K562 (cell line): Measurements from ENCODE around the gene TSEN54. TPM values are rescaled to one million over a fixed set of nuclear protein-coding genes. Genes with fewer than 3 reads are reported as not detected.

Source experiments
- ATAC-seq: fragments of 200-7000 bp; cut with Tn5 transposase; 3 replicates; pipeline ENCODE4 v1.9.1; 2020; ENCODE audit warnings: moderate library complexity
- BruUV-seq: library from RNA; stranded (reverse); fragments of 400-500 nt; replicated peaks from 2 replicates; lab custom pipeline; 2021; lab: Mats Ljungman, UMichigan
- CTCF ChIA-PET: fragments of 300-600 bp; formaldehyde crosslinking; extraction: SDS; loops from one replicate; lab custom pipeline; 2021; ENCODE audit warnings: low intra/inter-chr PET ratio; lab: Yijun Ruan, JAX
- POLR2A ChIA-PET: fragments of 300-600, 350-650 bp; sonication (Branson Sonifier 250); formaldehyde crosslinking; extraction: SDS; loops from one replicate; lab custom pipeline; 2021; ENCODE audit warnings: antibody characterized with exemption, inconsistent platforms; lab: Yijun Ruan, JAX
- DNase-seq, 4 experiments: peaks; one replicate each; pipeline versions ENCODE4 v3.0.0 to v3.0.0-alpha.2; 2011 to 2018; ENCODE audit warnings: low spot score in 3 of 4, mixed read lengths in 3 of 4; ENCODE audit errors: extremely low read depth in 1 of 4
- FAIRE-seq: peaks from 2 replicates; lab custom pipeline; 2011; peaks lifted over from hg19 to GRCh38; lab: Jason Lieb, UNC
- H2AFZ ChIP-seq: 2 replicates; pipeline ENCODE4 v1.6.0; 2011; ENCODE audit warnings: low read depth, low read length, control low read depth, inconsistent platforms
- H3K27ac ChIP-seq: fragments of 200-600 bp; 3 replicates; pipeline ENCODE4 v1.8.0; 2011; ENCODE audit warnings: low read depth, mild to moderate bottlenecking, control low read depth, inconsistent platforms, low read length, moderate library complexity, mixed read lengths; ENCODE audit errors: extremely low read depth
- H3K27me3 ChIP-seq, 2 experiments: fragments of 300-600 bp in 1 of 2; 2 replicates in 1 of 2; 3 replicates in 1 of 2; pipeline versions ENCODE4 v1.6.0 to v1.8.0; 2011; ENCODE audit warnings: inconsistent platforms in 2 of 2, low read length in 2 of 2, mild to moderate bottlenecking in 1 of 2, mixed read lengths in 1 of 2, moderate library complexity in 1 of 2; ENCODE audit not compliant: control insufficient read depth in 2 of 2, insufficient read depth in 2 of 2
- H3K36me3 ChIP-seq: fragments of 300-600 bp; 3 replicates; pipeline ENCODE4 v1.8.0; 2011; ENCODE audit warnings: mild to moderate bottlenecking, low read length, inconsistent platforms; ENCODE audit not compliant: control insufficient read depth, insufficient read depth
- H3K4me1 ChIP-seq, 2 experiments: fragments of 200-600 bp in 1 of 2; replicated peaks in 1 of 2; 2 replicates in 1 of 2; 3 replicates in 1 of 2; pipeline versions ENCODE4 v1.5.1 to v1.8.0; 2011; ENCODE audit warnings: inconsistent platforms in 2 of 2, low read length in 2 of 2, mild to moderate bottlenecking in 1 of 2, mixed read lengths in 1 of 2, moderate library complexity in 1 of 2; ENCODE audit not compliant: control insufficient read depth in 2 of 2, insufficient read depth in 2 of 2
- H3K4me2 ChIP-seq: 2 replicates; pipeline ENCODE4 v1.6.1; 2011; ENCODE audit warnings: low read length, control low read depth, inconsistent platforms, mixed read lengths; ENCODE audit not compliant: insufficient read depth
- H3K4me3 ChIP-seq: fragments of 200-600 bp; sonication (generic), shearing (Covaris generic); 2 replicates; pipeline ENCODE4 v1.5.1; 2016; ENCODE audit warnings: control low read depth, inconsistent platforms
- H3K79me2 ChIP-seq: fragments of 200-600 bp; 3 replicates; pipeline ENCODE4 v1.8.0; 2011; ENCODE audit warnings: low read length, inconsistent platforms; ENCODE audit not compliant: control insufficient read depth, insufficient read depth
- H3K9ac ChIP-seq, 2 experiments: 2 replicates each; pipeline versions ENCODE4 v1.6.0 to v1.6.1; 2011; ENCODE audit warnings: low read depth in 2 of 2, low read length in 2 of 2, control low read depth in 1 of 2, inconsistent platforms in 1 of 2, mild to moderate bottlenecking in 1 of 2, mixed read lengths in 1 of 2; ENCODE audit not compliant: insufficient read depth in 1 of 2
- H3K9me1 ChIP-seq: one replicate; pipeline ENCODE4 v1.6.0; 2011; ENCODE audit warnings: inconsistent platforms, mild to moderate bottlenecking, low read length, moderate library complexity; ENCODE audit not compliant: control insufficient read depth, insufficient read depth
- H3K9me3 ChIP-seq: replicated peaks from 2 replicates; pipeline ENCODE4 v1.5.1; 2011; ENCODE audit warnings: low read depth, low read length, inconsistent platforms; ENCODE audit not compliant: control insufficient read depth, insufficient read depth
- H4K20me1 ChIP-seq: replicated peaks from 2 replicates; pipeline ENCODE4 v1.6.1; 2011; ENCODE audit warnings: low read length, inconsistent platforms, mixed read lengths; ENCODE audit not compliant: control insufficient read depth, insufficient read depth
- GTF2B ChIP-seq: IDR thresholded peaks from 2 replicates; pipeline ENCODE4 v1.6.1; 2011; ENCODE audit not compliant: insufficient read length; ENCODE audit errors: extremely low read depth
- KDM5B ChIP-seq: fragments of 200-600 bp; sonication (generic); IDR thresholded peaks from 2 replicates; pipeline ENCODE4 v1.6.1; 2012; ENCODE audit warnings: low read depth, mild to moderate bottlenecking, moderate library complexity, low read length, control low read depth, inconsistent platforms; ENCODE audit not compliant: insufficient replicate concordance
- MAFF ChIP-seq: IDR thresholded peaks from 2 replicates; pipeline ENCODE4 v1.6.1; 2012; ENCODE audit warnings: low read length, improper control_type of control experiment
- U2AF1 ChIP-seq: fragments of 200-400 bp; formaldehyde crosslinking; optimal IDR thresholded peaks from 2 replicates; pipeline ENCODE3; 2017; ENCODE audit warnings: mild to moderate bottlenecking, low read depth, low read length, moderate library complexity
- ZNF165 ChIP-seq: fragments of 250-450 bp; sonication (Bioruptor Pico); IDR thresholded peaks from 2 replicates; pipeline ENCODE4 v1.4.0; 2020; ENCODE audit warnings: borderline replicate concordance
- ZNF639 ChIP-seq, 2 experiments: fragments of 200-800 bp in 1 of 2; sonication (Bioruptor generic) in 1 of 2; sonication (generic) in 1 of 2; formaldehyde crosslinking in 1 of 2; IDR thresholded peaks in 1 of 2; conservative IDR thresholded peaks in 1 of 2; 2 replicates each; pipeline versions ENCODE4 v1.5.0 to v1.6.1; 2016 to 2020; ENCODE audit warnings: missing compliant biosample characterization in 1 of 2, missing genetic modification characterization in 1 of 2, missing genetic modification reagents in 1 of 2
- ZNF717 ChIP-seq: fragments of 250-450 bp; sonication (Bioruptor Pico); IDR thresholded peaks from 2 replicates; pipeline ENCODE4 v1.5.0; 2021
- WGBS: fragments of 100-300 bp; shearing (Covaris generic); methylation state at CpG from one replicate; pipeline ENCODE4 v1.1.6; 2016; ENCODE audit warnings: low coverage, mixed read lengths; ENCODE audit not compliant: insufficient coverage; ENCODE audit errors: missing lambda C conversion rate; 5-methylcytosine and 5-hydroxymethylcytosine counted together
- in situ Hi-C: fragments of 300-500 bp; cut with MboI; formaldehyde crosslinking; loops from 4 replicates; pipeline ENCODE4 v1.15.0; 2018; ENCODE audit warnings: inconsistent platforms, mixed read lengths
- intact Hi-C: fragments of 100-400 bp; cut with micrococcal nuclease; formaldehyde crosslinking; loops from 2 replicates; pipeline ENCODE4 v1.14.2; 2022
- polyA plus RNA-seq, 8 experiments: library from polyadenylated mRNA; depleted of rRNA in 4 of 8; stranded (reverse) in 5 of 8; unstranded in 3 of 8; fragments of >200 nt; fragmentation: Nextera tagmentation in 2 of 8; fragmentation: Illumina TruSeq in 1 of 8; extraction: Ambion mirVana in 2 of 8; extraction: Trizol in 1 of 8; gene quantifications; 2 replicates each; pipeline versions ENCODE4 v1.2.1 to v1.2.3, GENCODE V29; 2011 to 2014; ENCODE audit warnings: inconsistent platforms in 1 of 8, missing spikeins in 1 of 8
- total RNA-seq, 7 experiments: library from RNA; depleted of rRNA in 6 of 7; stranded (reverse); fragments of >200 nt in 6 of 7; fragmentation: Illumina TruSeq in 2 of 7; extraction: Trizol in 2 of 7; gene quantifications; 2 replicates each; pipeline versions ENCODE4 v1.2.1 to v1.2.3, GENCODE V29; 2011 to 2021; ENCODE audit warnings: low replicate concordance in 1 of 7

Gene TSEN54
- total and polyA plus RNA-seq, 9 of the 15 experiments (the other 6 are each of a cell fraction or from before 2014, with no cell fraction given): 5.9 to 64.3 (median 48.9) TPM

- no TSS peak for BruUV-seq
- CTCF ChIA-PET: interaction anchor here (1.9 to 2.3 kb wide), 2 partner anchors 9 to 98 kb away, joined by 9 read pairs; partner anchors contain the start of genes CASKIN2 and TSEN54
- POLR2A ChIA-PET: interaction anchor here (0.8 to 1.3 kb wide), 4 partner anchors 8 to 46 kb away, joined by 3 to 5 read pairs (median 4); partner anchors contain the start of gene TSEN54
- Histone ChIP-seq H4K20me1 (no peaks in the 10 kb centered on the region; the same call in 1 of the 2 replicates), H3K9ac (peak overlapping the region; percentile 55 to 89; a peak in 3 of 4 replicates), H3K27me3 (no peaks in the 10 kb centered on the region), H2AFZ (peak overlapping the region; percentile 92), H3K9me3 (no peaks in the 10 kb centered on the region), H3K79me2 (peaks cover 8% of the 10 kb centered on the region; the same call in 1 of the 3 replicates), H3K4me2 (peak overlapping the region; percentile 73), H3K36me3 (peaks cover 41% of the 10 kb centered on the region), H3K4me1 (peaks cover 12 to 35% of the 10 kb centered on the region in 2 experiments), H3K4me3 (peak overlapping the region; percentile 94), H3K27ac (peak overlapping the region; percentile 55; the same call in 1 of the 3 replicates), H3K9me1 (no peaks in the 10 kb centered on the region)
- FAIRE-seq (peak; percentile 32), ATAC-seq (no peak), DNase-seq (no peak)
- TF ChIP-seq KDM5B: peak; percentile 11
- no peak for TF ChIP-seq MAFF
- no peak for TF ChIP-seq ZNF717 (CRISPR knock-in tag)
- no peak for TF ChIP-seq ZNF165 (CRISPR knock-in tag)
- no peak for TF ChIP-seq ZNF639 (CRISPR knock-in tag; conservative IDR thresholded peaks at IDR 0.05 in 1 of 2, IDR thresholded peaks at IDR 0.05 in 1 of 2)
- no peak for TF ChIP-seq U2AF1
- TF ChIP-seq GTF2B: no peak
- 29% methylated on average over 18 of the region's 24 CpGs for WGBS
- in situ Hi-C loops (no loop called here), intact Hi-C loops (loop anchor here (10.0 kb wide), 1 partner anchor 240 kb away; the partner anchor contains the start of gene SLC25A19)
Measured at GRCh38 chr17:75524269-75524969, 8.1 kb downstream of the TSEN54 start.
